Lung microvascular endothelial cell (primary cell): ENCODE data around the gene USP50. TPM values are rescaled to one million over a fixed set of nuclear protein-coding genes. Genes with fewer than 3 reads are reported as not detected.
A peak's percentile ranks its signal among the peaks of the same experiment; 100 is the strongest.
"Not testable (repeated sequence)": the region's sequence is repeated elsewhere in the genome, so short reads cannot be mapped to it uniquely, and the experiment has no call there.

ENCODE experiments used
- DNase-seq, 2 donors: peaks; one replicate each; pipeline versions ENCODE4 v3.0.0 to v3.0.0-alpha.2; 2010; ENCODE audit warnings: low read depth in 2 of 2
- total RNA-seq: library from RNA; depleted of rRNA; stranded (reverse); fragments of >200 nt; gene quantifications from 2 replicates; pipeline ENCODE4 v1.2.1, GENCODE V29; 2014

Gene USP50
- total RNA-seq, 1 donor from 2014 or later: 0.20 TPM

GRCh38 chr15:50505656-50506055, 40.8 kb downstream of the USP50 start:
- DNase-seq: peak in 1 of 2 donors; percentile 38

DNA sequence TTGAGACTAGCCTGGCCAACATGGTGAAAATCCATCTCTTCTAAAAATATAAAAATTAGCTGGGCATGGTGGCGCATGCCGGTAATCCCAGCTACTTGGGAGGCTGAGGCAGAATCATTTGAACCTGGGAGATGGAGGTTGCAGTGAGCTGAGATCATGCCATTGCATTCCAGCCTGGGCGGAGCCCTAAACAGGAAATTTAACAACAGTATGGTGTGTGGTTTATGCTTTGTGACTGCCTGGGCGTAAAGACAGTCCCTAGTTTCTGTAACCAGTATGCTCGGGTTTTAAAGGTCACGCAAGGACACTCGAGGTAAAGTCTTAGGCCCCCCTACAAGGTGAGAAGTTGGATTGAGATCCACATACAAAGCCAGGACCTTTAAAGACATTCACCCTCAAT, 43.3 kb downstream of the USP50 start:
- no peak for DNase-seq

DNA sequence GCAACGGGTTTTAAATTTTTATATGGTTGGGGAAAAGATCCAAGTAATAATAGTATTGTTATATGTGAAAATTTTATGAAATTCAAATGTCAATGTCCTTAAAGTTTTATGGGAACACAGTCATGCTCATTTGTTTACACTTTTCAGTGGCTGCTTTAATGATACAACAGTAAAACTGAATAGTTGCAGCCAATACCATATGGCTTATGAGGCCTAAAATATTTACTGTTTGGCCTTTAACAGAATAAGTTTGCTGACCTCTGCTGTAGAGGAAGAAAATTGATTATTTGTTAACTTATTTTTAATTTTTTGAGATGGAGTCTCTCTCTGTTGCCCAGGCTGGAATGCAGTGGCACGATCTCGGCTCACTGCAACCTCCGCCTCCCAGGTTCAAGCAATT, 44.7 kb downstream of the USP50 start:
- DNase-seq: no peak

DNA sequence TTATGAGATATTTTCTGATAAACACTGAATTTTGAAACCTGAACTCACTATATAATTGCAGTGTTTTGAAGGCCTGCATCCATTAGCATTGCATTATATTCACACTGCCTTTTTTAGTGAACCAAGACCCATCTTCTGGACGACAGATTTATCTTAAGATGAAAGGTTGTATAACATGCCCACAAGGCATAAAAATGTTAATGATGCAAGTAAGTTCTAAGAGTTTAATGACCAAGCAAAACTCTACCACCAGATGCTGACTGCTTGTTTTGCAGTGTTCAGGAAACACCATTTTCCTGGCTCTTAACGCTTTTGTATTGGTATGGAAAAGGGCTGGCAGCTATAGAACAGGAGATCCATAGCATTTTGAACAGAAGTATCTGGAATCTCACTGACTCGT, 46.1 kb downstream of the USP50 start:
- peak in 1 of 2 donors; percentile 40 for DNase-seq

DNA sequence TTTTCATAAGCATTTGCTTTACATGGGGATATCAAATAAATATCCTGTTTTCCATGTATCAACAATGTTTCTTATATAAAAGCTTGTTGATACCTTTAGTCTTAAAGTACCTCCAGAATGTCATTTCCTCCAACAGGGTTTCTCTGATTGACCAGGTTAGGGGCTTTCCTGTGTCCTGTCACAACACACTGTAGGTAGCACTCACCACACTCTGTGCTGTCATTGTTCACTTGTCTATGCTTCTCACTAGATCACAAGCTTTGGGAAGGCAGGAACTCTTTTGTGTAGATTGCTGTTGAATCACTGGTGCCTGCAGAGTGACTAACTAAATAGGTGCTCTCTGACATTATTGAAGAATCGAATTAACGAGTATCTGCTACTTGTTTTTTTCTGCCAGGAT, 49.8 kb downstream of the USP50 start:
- no peak for DNase-seq

- not testable (repeated sequence) for DNase-seq
These were observed 51.9 kb downstream of the USP50 start for GRCh38 chr15:50494547-50494946.

GRCh38 chr15:50493625-50494024, 52.8 kb downstream of the USP50 start:
- DNase-seq: no peak

DNA sequence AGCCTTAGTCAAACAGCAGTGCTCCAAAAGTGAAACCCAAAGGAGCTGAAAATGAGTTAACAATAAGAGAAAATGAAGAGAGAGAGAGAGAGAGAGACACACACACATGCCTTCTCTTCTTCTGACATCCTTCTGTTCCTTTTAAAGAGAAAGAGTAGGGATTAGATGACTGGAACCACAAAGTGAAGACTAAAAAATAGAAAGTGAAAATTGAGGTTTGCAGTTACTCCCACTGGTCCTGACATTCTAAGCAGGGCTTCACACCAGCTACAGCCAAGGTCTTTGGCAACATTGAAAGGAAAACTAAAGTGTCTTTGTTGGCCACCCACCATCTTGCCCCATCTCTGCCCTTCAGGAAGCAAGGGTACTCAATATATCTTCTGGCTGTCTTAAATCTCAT, 59.2 kb downstream of the USP50 start:
- DNase-seq: no peak

DNA sequence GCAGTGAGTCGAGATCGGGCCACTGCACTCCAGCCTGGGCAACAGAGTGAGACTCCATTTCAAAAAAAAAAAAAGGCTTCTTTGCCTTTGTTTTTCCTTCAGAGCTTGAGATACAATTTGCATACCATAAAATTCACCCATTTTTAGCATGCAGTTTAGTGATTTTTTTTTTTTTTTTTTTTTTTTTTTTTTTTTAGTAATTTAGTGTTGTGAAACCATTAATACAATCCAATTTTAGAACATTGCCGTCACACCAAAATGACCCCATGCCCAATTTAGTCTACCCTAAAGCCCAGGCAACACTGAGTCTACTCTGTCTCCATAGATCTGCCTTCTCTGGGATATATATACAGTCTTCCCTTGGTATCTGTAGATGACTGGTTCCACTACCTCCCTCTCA, 61.1 kb downstream of the USP50 start:
- DNase-seq: no peak

DNA sequence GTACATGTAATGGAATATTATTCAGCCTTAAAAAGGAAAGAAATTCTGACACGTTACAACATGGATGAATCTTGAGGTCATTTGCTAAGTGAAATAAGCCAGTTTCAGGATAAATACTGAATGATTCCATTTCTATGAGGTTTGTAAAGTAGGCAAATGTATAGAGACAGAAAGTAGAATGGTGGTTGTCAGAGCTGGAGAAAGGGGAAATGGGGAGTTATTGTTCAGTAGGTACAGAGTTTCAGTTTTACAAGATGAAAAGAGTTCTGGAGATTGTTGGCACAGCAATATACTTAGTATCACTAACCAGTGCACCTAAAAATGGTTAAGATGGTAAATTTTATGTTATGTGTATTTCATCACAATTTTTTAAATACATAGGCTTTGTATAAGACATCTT, 61.7 kb downstream of the USP50 start:
- no peak for DNase-seq

DNA sequence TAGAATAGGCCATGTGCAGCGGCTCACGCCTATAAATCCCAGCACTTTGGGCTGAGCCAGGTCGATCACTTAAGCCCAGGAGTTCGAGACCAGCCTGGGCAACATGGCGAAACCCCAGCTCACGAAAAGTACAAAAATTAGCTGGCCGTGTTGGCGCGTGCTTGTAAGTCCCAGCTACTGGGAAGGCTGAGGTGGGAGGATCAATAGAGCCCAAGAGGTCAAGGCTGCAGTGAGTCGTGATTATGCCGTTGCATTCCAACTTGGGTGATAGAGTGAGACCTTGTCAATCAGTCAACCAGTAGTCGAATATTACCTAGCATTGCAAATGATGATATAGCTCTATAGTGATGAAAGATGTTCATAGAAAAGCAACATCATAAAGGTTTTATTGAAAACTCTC, 70.3 kb downstream of the USP50 start:
- DNase-seq: no peak

- DNase-seq: no peak
These were observed 75.4 kb downstream of the USP50 start for GRCh38 chr15:50471072-50471471.

- peak; percentile 6 to 20 for DNase-seq
These were observed 82.8 kb downstream of the USP50 start for GRCh38 chr15:50463423-50464358.

GRCh38 chr15:50458348-50459112, 87.9 kb downstream of the USP50 start:
- no peak for DNase-seq

DNA sequence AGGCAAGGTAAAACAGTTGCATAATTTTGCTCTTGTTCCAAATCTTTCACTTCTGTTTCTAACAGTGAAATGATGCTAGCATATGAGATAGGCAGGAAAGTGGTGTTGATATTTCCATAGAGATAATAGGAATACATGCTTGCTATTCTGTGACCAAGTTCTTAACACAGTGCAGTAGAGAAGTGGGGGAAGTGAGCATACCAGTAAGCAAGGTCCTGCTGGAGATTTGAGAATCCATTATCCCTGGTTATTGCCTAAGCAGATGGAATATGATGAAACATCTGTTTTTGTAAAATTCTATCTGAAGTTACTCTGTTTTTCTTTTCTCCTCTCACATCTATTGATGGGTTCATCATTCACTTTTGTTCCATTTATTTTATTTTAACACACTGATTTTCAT, 93.5 kb downstream of the USP50 start:
- peak in 1 of 2 donors; percentile 44 for DNase-seq

Other genes with a start within 250 kb of the USP50 start
- 65.6 and 69.6 TPM in 2 replicates for gene GABPB1, start 191.5 kb downstream of the USP50 start, total RNA-seq
- 27.7 and 37.1 TPM in 2 replicates for gene USP8, start 122.3 kb downstream of the USP50 start, total RNA-seq
- gene TRPM7, start 140.1 kb upstream of the USP50 start, total RNA-seq: 19.2 and 31.0 TPM in 2 replicates
- 35.5 and 67.5 TPM in 2 replicates for gene SPPL2A, start 219.0 kb upstream of the USP50 start, total RNA-seq